Measurements from ENCODE around the gene LCP2. TPM values are rescaled to one million over a fixed set of nuclear protein-coding genes. Genes with fewer than 3 reads are reported as not detected.

Gene LCP2
- total RNA-seq, 1 experiment from 2014 or later: 0.72 TPM

- Mint-ChIP-seq H3K9me3 (no peaks in the 10 kb centered on the region), H3K27me3 (ENCODE audit: low read depth) (no peaks in the 10 kb centered on the region; the same call in 1 of the 2 replicates), H3K4me1 (peaks cover 64% of the 10 kb centered on the region), H3K4me3 (no peak overlapping the region), H3K27ac (no peak overlapping the region), H3K36me3 (no peaks in the 10 kb centered on the region)
- ChIA-PET CTCF (interaction anchor here (0.8 to 1.9 kb wide), 3 partner anchors 35 to 142 kb away, joined by 3 to 8 read pairs (median 5); no protein-coding TSS in a partner anchor), POLR2A (no interaction called here)
- ATAC-seq: no peak
- no peak for TF ChIP-seq ZBTB43 (CRISPR knock-in tag; IDR thresholded peaks at IDR 0.05)
- TF ChIP-seq MYBL2 (CRISPR knock-in tag; IDR thresholded peaks at IDR 0.05): no peak
- no peak for TF ChIP-seq E2F4 (CRISPR knock-in tag; IDR thresholded peaks at IDR 0.05; ENCODE audit: borderline replicate concordance, low read depth)
- no peak for TF ChIP-seq FOXP1 (CRISPR knock-in tag; IDR thresholded peaks at IDR 0.05; ENCODE audit: borderline replicate concordance)
- TF ChIP-seq ATF6 (CRISPR knock-in tag; IDR thresholded peaks at IDR 0.05): no peak
- no peak for TF ChIP-seq RELA (CRISPR knock-in tag; IDR thresholded peaks at IDR 0.05; ENCODE audit: borderline replicate concordance)
- TF ChIP-seq, protein P1, sequence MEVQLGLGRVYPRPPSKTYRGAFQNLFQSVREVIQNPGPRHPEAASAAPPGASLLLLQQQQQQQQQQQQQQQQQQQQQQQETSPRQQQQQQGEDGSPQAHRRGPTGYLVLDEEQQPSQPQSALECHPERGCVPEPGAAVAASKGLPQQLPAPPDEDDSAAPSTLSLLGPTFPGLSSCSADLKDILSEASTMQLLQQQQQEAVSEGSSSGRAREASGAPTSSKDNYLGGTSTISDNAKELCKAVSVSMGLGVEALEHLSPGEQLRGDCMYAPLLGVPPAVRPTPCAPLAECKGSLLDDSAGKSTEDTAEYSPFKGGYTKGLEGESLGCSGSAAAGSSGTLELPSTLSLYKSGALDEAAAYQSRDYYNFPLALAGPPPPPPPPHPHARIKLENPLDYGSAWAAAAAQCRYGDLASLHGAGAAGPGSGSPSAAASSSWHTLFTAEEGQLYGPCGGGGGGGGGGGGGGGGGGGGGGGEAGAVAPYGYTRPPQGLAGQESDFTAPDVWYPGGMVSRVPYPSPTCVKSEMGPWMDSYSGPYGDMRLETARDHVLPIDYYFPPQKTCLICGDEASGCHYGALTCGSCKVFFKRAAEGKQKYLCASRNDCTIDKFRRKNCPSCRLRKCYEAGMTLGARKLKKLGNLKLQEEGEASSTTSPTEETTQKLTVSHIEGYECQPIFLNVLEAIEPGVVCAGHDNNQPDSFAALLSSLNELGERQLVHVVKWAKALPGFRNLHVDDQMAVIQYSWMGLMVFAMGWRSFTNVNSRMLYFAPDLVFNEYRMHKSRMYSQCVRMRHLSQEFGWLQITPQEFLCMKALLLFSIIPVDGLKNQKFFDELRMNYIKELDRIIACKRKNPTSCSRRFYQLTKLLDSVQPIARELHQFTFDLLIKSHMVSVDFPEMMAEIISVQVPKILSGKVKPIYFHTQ (CRISPR knock-in tag; IDR thresholded peaks at IDR 0.05): no peak
- TF ChIP-seq ARID4B (CRISPR knock-in tag; IDR thresholded peaks at IDR 0.05; ENCODE audit: borderline replicate concordance): no peak
- no peak for TF ChIP-seq HMGA2 (CRISPR knock-in tag; IDR thresholded peaks at IDR 0.05)
- TF ChIP-seq, protein P2, sequence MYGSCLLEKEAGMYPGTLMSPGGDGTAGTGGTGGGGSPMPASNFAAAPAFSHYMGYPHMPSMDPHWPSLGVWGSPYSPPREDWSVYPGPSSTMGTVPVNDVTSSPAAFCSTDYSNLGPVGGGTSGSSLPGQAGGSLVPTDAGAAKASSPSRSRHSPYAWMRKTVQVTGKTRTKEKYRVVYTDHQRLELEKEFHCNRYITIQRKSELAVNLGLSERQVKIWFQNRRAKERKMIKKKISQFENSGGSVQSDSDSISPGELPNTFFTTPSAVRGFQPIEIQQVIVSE (CRISPR knock-in tag; IDR thresholded peaks at IDR 0.05; ENCODE audit: borderline replicate concordance): no peak
- no peak for TF ChIP-seq PRRX2 (CRISPR knock-in tag; IDR thresholded peaks at IDR 0.05)
- TF ChIP-seq ZMAT4 (CRISPR knock-in tag; IDR thresholded peaks at IDR 0.05): no peak
- no peak for TF ChIP-seq ZNF263 (CRISPR knock-in tag; IDR thresholded peaks at IDR 0.05; ENCODE audit: low read depth)
- DNase-seq (ENCODE audit: low spot score): no peak
These were observed 36.0 kb downstream of the LCP2 start for GRCh38 chr5:170261528-170262043.

Data from WTC11 (cell line).